Osteoblast (primary cell): ENCODE data around the gene GDF11. TPM values are rescaled to one million over a fixed set of nuclear protein-coding genes. Genes with fewer than 3 reads are reported as not detected.

Source experiments
- DNase-seq: peaks from one replicate; pipeline ENCODE4 v3.0.0; 2011; ENCODE audit warnings: low spot score, mixed read lengths; ENCODE audit not compliant: insufficient read length; ENCODE audit errors: missing footprints
- H2AFZ ChIP-seq: 2 replicates; pipeline ENCODE4 v1.6.0; 2011; ENCODE audit warnings: mild to moderate bottlenecking, low read length
- H3K27ac ChIP-seq: 2 replicates; pipeline ENCODE4 v1.5.1; 2011; ENCODE audit warnings: mild to moderate bottlenecking, low read depth, low read length, moderate library complexity
- H3K27me3 ChIP-seq: 2 replicates; pipeline ENCODE4 v1.6.0; 2012; ENCODE audit warnings: mild to moderate bottlenecking, control low read depth, inconsistent platforms, low read length, moderate library complexity; ENCODE audit not compliant: insufficient read depth
- H3K36me3 ChIP-seq: 2 replicates; pipeline ENCODE4 v1.5.1; 2011; ENCODE audit warnings: mild to moderate bottlenecking, low read length, control low read depth, moderate library complexity; ENCODE audit not compliant: insufficient read depth
- H3K4me1 ChIP-seq: 2 replicates; pipeline ENCODE4 v1.5.1; 2011; ENCODE audit warnings: mild to moderate bottlenecking, low read length, control low read depth, moderate library complexity; ENCODE audit not compliant: insufficient read depth
- H3K4me2 ChIP-seq: 2 replicates; pipeline ENCODE4 v1.6.0; 2011; ENCODE audit warnings: mild to moderate bottlenecking, low read length; ENCODE audit not compliant: insufficient read depth
- H3K4me3 ChIP-seq: fragments of 200-600 bp; sonication (generic); 3 replicates; pipeline ENCODE4 v1.5.1; 2012; ENCODE audit warnings: mild to moderate bottlenecking, low read length, inconsistent platforms; ENCODE audit not compliant: insufficient read depth
- H3K79me2 ChIP-seq: 2 replicates; pipeline ENCODE4 v1.6.0; 2012; ENCODE audit warnings: mild to moderate bottlenecking, low read length, control low read depth, inconsistent platforms; ENCODE audit not compliant: insufficient read depth
- H3K9me3 ChIP-seq: 2 replicates; pipeline ENCODE4 v1.5.1; 2011; ENCODE audit warnings: low read depth, low read length, control low read depth
- H4K20me1 ChIP-seq: 2 replicates; pipeline ENCODE4 v1.6.0; 2012; ENCODE audit warnings: mild to moderate bottlenecking, low read length, control low read depth; ENCODE audit not compliant: insufficient read depth
- total RNA-seq: library from RNA; depleted of rRNA; stranded (reverse); fragments of >200 nt; gene quantifications from 2 replicates; pipeline ENCODE4 v1.2.3, GENCODE V29; 2012
- TF ChIP-seq, protein P1 (sequence below): IDR thresholded peaks from 2 replicates; pipeline ENCODE4 v1.5.1; 2011; ENCODE audit warnings: mild to moderate bottlenecking, low read depth, low read length, moderate library complexity; ENCODE audit errors: extremely low read depth

The GDF11 gene
- total RNA-seq, 1 donor = 4.3 TPM

DNA sequence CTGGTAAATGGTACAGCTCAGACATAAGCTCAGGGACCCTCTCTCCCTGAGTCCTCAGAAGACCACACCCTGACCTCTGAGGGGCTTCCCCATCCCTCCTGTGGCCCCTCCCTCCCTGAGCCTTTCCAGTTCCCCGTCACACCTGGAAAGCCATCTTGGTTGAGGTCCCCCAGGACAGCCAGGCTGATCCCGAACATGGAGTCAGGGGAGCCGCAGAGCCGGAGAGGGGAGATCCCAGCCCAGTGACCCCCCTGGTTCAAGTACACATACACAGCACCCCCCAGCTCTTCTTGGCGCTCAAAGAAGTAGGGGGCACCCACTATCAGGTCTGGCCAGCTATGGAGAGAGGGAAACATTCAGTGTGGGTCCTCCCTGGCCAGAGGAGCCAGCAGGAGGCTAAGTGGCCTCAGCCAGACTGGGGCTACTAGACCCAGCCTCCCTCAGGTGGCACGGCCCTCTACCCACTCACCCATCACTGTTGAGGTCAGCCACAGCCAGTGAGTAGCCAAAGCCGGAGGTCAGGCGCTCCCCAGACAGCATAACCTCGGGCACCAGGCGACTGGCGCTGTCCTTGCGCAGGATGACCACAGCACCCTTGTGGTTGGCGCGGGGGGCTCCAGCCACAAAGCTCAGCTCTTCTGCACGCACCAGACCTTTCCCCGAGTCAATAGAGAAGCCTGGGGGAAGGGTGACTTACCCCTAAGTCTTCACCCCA lies 44.5 kb upstream of the GDF11 start:
- Histone ChIP-seq H3K36me3 (peaks cover 69% of the 10 kb centered on the region), H3K27me3 (no peaks in the 10 kb centered on the region), H3K4me1 (peaks cover 7% of the 10 kb centered on the region), H3K9me3 (no peaks in the 10 kb centered on the region), H3K4me3 (no peak overlapping the region), H3K27ac (no peak overlapping the region), H2AFZ (no peak overlapping the region), H3K4me2 (no peak overlapping the region), H3K79me2 (peaks cover 40% of the 10 kb centered on the region), H4K20me1 (peaks cover 30% of the 10 kb centered on the region)
- peak; percentile 43 for DNase-seq
- TF ChIP-seq, protein P1, sequence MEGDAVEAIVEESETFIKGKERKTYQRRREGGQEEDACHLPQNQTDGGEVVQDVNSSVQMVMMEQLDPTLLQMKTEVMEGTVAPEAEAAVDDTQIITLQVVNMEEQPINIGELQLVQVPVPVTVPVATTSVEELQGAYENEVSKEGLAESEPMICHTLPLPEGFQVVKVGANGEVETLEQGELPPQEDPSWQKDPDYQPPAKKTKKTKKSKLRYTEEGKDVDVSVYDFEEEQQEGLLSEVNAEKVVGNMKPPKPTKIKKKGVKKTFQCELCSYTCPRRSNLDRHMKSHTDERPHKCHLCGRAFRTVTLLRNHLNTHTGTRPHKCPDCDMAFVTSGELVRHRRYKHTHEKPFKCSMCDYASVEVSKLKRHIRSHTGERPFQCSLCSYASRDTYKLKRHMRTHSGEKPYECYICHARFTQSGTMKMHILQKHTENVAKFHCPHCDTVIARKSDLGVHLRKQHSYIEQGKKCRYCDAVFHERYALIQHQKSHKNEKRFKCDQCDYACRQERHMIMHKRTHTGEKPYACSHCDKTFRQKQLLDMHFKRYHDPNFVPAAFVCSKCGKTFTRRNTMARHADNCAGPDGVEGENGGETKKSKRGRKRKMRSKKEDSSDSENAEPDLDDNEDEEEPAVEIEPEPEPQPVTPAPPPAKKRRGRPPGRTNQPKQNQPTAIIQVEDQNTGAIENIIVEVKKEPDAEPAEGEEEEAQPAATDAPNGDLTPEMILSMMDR = no peak

DNA sequence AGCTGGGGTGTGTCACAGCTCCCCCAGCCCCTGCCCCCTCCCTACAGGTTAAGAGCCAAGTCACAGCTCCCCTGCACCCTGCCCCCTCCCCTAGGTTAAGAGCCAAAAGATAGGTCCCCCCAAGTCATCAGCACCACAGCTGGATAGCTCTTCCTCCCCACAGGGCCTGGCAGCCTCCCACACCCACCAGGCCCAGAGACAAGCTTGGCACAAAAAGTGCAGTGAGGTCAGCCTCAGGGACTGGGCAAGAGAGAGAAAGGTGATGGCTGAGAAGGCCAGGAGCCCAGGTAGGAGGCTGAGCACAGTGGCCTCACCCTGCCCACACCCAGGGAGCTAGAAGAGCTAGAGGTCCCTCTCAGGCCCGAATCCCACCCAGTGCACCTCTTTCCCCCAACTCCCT lies 44.0 kb upstream of the GDF11 start:
- Histone ChIP-seq H3K4me1 (peaks cover 12% of the 10 kb centered on the region), H3K27ac (no peak overlapping the region), H3K27me3 (no peaks in the 10 kb centered on the region), H4K20me1 (peaks cover 36% of the 10 kb centered on the region), H3K79me2 (peaks cover 46% of the 10 kb centered on the region), H3K9me3 (no peaks in the 10 kb centered on the region), H3K4me3 (no peak overlapping the region), H3K36me3 (peaks cover 63% of the 10 kb centered on the region), H3K4me2 (no peak overlapping the region), H2AFZ (no peak overlapping the region)
- TF ChIP-seq, protein P1 = no peak
- DNase-seq = peak; percentile 41

DNA sequence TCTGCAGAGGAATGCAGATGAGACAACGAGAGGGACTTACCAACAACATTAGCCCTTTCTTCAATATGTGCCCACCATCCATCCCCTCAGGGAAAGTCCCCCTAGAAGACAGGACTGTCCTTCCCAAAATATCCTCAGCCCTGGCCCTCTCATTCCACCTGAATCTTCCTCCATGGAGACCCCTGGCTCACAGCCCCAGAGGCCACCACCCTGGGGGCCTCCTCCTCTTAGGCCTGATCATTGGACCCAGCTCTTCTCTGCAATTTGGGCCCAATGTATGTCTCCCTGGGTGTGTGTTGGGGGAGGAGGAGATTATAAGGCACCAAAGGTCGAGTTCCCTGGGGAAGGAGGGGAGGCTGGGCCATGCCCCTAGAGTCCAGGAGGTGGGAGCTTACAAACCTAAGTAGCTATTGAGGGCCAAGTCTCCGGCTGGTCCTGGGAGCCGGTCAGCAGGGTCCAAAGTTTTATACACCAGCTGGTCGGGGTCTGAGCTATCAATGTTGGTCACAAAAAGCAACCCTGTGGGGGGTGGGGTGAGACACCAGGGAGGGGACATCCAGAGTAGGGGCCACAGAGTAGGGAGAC lies 43.4 kb upstream of the GDF11 start:
- no peak overlapping the region for H3K27ac ChIP-seq
- peak; percentile 62 for DNase-seq
- peaks cover 52% of the 10 kb centered on the region for H3K79me2 ChIP-seq

More for the DNA sequence above, 43.4 kb upstream of the GDF11 start:
- no peaks in the 10 kb centered on the region for H3K27me3 ChIP-seq
- H3K9me3 ChIP-seq = no peaks in the 10 kb centered on the region
- peaks cover 58% of the 10 kb centered on the region for H3K36me3 ChIP-seq
- H4K20me1 ChIP-seq = peaks cover 41% of the 10 kb centered on the region
- no peak overlapping the region for H2AFZ ChIP-seq
- no peak overlapping the region for H3K4me2 ChIP-seq
- TF ChIP-seq, protein P1 = no peak
- no peak overlapping the region for H3K4me3 ChIP-seq
- H3K4me1 ChIP-seq = peaks cover 18% of the 10 kb centered on the region
